Endothelial cell of umbilical vein (primary cell): ENCODE results near the gene SPCS1. TPM values are rescaled to one million over a fixed set of nuclear protein-coding genes. Genes with fewer than 3 reads are reported as not detected.

Source experiments
- BruUV-seq: library from RNA; stranded (reverse); fragments of 400-500 nt; replicated peaks from 2 replicates; lab custom pipeline; 2021; lab: Mats Ljungman, UMichigan
- CTCF ChIA-PET: fragments of 300-600, 350-600 bp; sonication (Branson Sonifier 250); formaldehyde crosslinking; loops from one replicate; lab custom pipeline; 2021; ENCODE audit warnings: antibody characterized with exemption, inconsistent platforms; lab: Charles Lee
- POLR2A ChIA-PET: fragments of 300-600, 350-600 bp; sonication (Branson Sonifier 250); formaldehyde crosslinking; loops from one replicate; lab custom pipeline; 2021; ENCODE audit warnings: antibody characterized with exemption, inconsistent platforms; lab: Charles Lee
- DNase-seq: peaks from one replicate; pipeline ENCODE4 v3.0.0-alpha.2; 2011; ENCODE audit warnings: low read depth, low spot score
- FAIRE-seq: peaks from 2 replicates; lab custom pipeline; 2011; peaks lifted over from hg19 to GRCh38; lab: Jason Lieb, UNC
- H2AFZ ChIP-seq: 2 replicates; pipeline ENCODE4 v1.6.0; 2012; ENCODE audit warnings: low read depth, low read length, control low read depth, inconsistent platforms
- H3K27ac ChIP-seq: 2 replicates; pipeline ENCODE4 v1.5.1; 2011; ENCODE audit warnings: low read depth, mild to moderate bottlenecking, control low read depth, low read length, moderate library complexity; ENCODE audit not compliant: insufficient read depth
- H3K27me3 ChIP-seq, 2 experiments: 2 replicates each; pipeline versions ENCODE4 v1.6.0 to v1.6.1; 2011; ENCODE audit warnings: low read length in 2 of 2, mixed read lengths in 1 of 2; ENCODE audit not compliant: control insufficient read depth in 2 of 2, insufficient read depth in 2 of 2
- H3K36me3 ChIP-seq, 2 experiments: 2 replicates in 1 of 2; 3 replicates in 1 of 2; pipeline ENCODE4 v1.5.1; 2011; ENCODE audit warnings: low read length in 2 of 2, mild to moderate bottlenecking in 1 of 2, moderate library complexity in 1 of 2; ENCODE audit not compliant: control insufficient read depth in 2 of 2, insufficient read depth in 2 of 2; ENCODE audit errors: extremely low read depth in 1 of 2
- H3K4me1 ChIP-seq: 3 replicates; pipeline ENCODE4 v1.5.1; 2011; ENCODE audit warnings: mild to moderate bottlenecking, low read length; ENCODE audit not compliant: control insufficient read depth, insufficient read depth; ENCODE audit errors: extremely low read depth
- H3K4me2 ChIP-seq: 2 replicates; pipeline ENCODE4 v1.6.1; 2011; ENCODE audit warnings: low read length, control low read depth, mixed read lengths; ENCODE audit not compliant: insufficient read depth
- H3K4me3 ChIP-seq, 3 experiments: fragments of 200-600 bp in 1 of 3; sonication (generic), shearing (Covaris generic) in 1 of 3; replicated peaks in 1 of 3; 2 replicates each; pipeline ENCODE4 v1.5.1; 2011 to 2016; ENCODE audit warnings: control low read depth in 3 of 3, low read length in 3 of 3, mild to moderate bottlenecking in 2 of 3, inconsistent platforms in 1 of 3, low read depth in 1 of 3, moderate library complexity in 1 of 3; ENCODE audit not compliant: insufficient read depth in 1 of 3
- H3K79me2 ChIP-seq: 2 replicates; pipeline ENCODE4 v1.6.0; 2012; ENCODE audit warnings: low read length, inconsistent platforms; ENCODE audit not compliant: control insufficient read depth, insufficient read depth
- H3K9ac ChIP-seq: replicated peaks from 2 replicates; pipeline ENCODE3; 2011; ENCODE audit warnings: low read length, control low read depth; ENCODE audit not compliant: insufficient read depth; ENCODE audit errors: extremely low read depth
- H3K9me1 ChIP-seq: replicated peaks from 3 replicates; pipeline ENCODE4 v1.6.0; 2011; ENCODE audit warnings: mild to moderate bottlenecking, low read length; ENCODE audit not compliant: control insufficient read depth, insufficient read depth; ENCODE audit errors: extremely low read depth
- H3K9me3 ChIP-seq: replicated peaks from 2 replicates; pipeline ENCODE4 v1.5.1; 2012; ENCODE audit warnings: low read length, inconsistent platforms; ENCODE audit not compliant: control insufficient read depth, insufficient read depth
- H4K20me1 ChIP-seq: replicated peaks from 2 replicates; pipeline ENCODE3; 2011; ENCODE audit warnings: mild to moderate bottlenecking, low read length; ENCODE audit not compliant: control insufficient read depth, insufficient read depth; ENCODE audit errors: extremely low read depth
- EZH2 ChIP-seq: IDR thresholded peaks from 2 replicates; pipeline ENCODE4 v1.6.1; 2012; ENCODE audit warnings: borderline replicate concordance, low read depth, mild to moderate bottlenecking, moderate library complexity, low read length, inconsistent platforms; ENCODE audit not compliant: severe bottlenecking
- FOS ChIP-seq: IDR thresholded peaks from 2 replicates; pipeline ENCODE4 v1.6.1; 2011; ENCODE audit warnings: mild to moderate bottlenecking, low read length, moderate library complexity, borderline replicate concordance; ENCODE audit not compliant: insufficient read depth
- GATA2 ChIP-seq: IDR thresholded peaks from 2 replicates; pipeline ENCODE4 v1.7.0; 2011; ENCODE audit warnings: low read depth, mild to moderate bottlenecking, moderate library complexity, mixed read lengths, low read length; ENCODE audit not compliant: insufficient read length, insufficient read depth
- JUN ChIP-seq: IDR thresholded peaks from 2 replicates; pipeline ENCODE4 v1.6.1; 2011; ENCODE audit warnings: borderline replicate concordance, low read depth; ENCODE audit not compliant: insufficient read length, insufficient read depth
- MYC ChIP-seq: IDR thresholded peaks from one replicate; pipeline ENCODE4 v1.6.1; 2011; ENCODE audit warnings: mild to moderate bottlenecking, low read depth, low read length
- POLR2A ChIP-seq: IDR thresholded peaks from 2 replicates; pipeline ENCODE4 v1.6.1; 2012; ENCODE audit warnings: low read depth, mild to moderate bottlenecking, control low read depth, low read length
- POLR2AphosphoS5 ChIP-seq: IDR thresholded peaks from 2 replicates; pipeline ENCODE4 v1.6.1; 2012; ENCODE audit warnings: low read depth, mild to moderate bottlenecking, control low read depth, low read length, moderate library complexity; ENCODE audit not compliant: insufficient read depth
- dilution Hi-C: fragments of 300-500 bp; cut with MboI; formaldehyde crosslinking; loops from one replicate; pipeline ENCODE4 v1.15.0; 2019; ENCODE audit warnings: low sequenced_read_pairs; ENCODE audit not compliant: extremely low pct_ligation_motif_present
- intact Hi-C: fragments of 100-400 bp; cut with micrococcal nuclease; formaldehyde crosslinking; loops from one replicate; pipeline ENCODE4 v1.10.0; 2022
- polyA plus RNA-seq, 4 experiments: library from polyadenylated mRNA; depleted of rRNA in 3 of 4; stranded (reverse) in 3 of 4; unstranded in 1 of 4; fragments of >200 nt; gene quantifications; 2 replicates each; pipeline versions ENCODE4 v1.2.1 to v1.2.3, GENCODE V29; 2011 to 2012; ENCODE audit warnings: missing spikeins in 1 of 4
- total RNA-seq: library from RNA; stranded (reverse); gene quantifications from 2 replicates; pipeline ENCODE4 v1.2.3, GENCODE V29; 2021
- TF ChIP-seq, protein P1 (sequence below): IDR thresholded peaks from 2 replicates; pipeline ENCODE4 v1.6.1; 2011; ENCODE audit not compliant: insufficient read depth, insufficient read length
- TF ChIP-seq, protein P2 (sequence below), 2 donors: IDR thresholded peaks; 1 replicate in 1 of 2; 2 replicates in 1 of 2; pipeline ENCODE4 v1.5.1; 2011; ENCODE audit warnings: low read length in 2 of 2, mild to moderate bottlenecking in 2 of 2, moderate library complexity in 2 of 2, control low read depth in 1 of 2, inconsistent platforms in 1 of 2, low read depth in 1 of 2; ENCODE audit not compliant: insufficient read depth in 1 of 2; ENCODE audit errors: extremely low read depth in 1 of 2

SPCS1 gene
- total and polyA plus RNA-seq, 2 donors (not counting 3 experiments of a cell fraction or from before 2014, with no cell fraction given): 100 to 240 TPM

DNA sequence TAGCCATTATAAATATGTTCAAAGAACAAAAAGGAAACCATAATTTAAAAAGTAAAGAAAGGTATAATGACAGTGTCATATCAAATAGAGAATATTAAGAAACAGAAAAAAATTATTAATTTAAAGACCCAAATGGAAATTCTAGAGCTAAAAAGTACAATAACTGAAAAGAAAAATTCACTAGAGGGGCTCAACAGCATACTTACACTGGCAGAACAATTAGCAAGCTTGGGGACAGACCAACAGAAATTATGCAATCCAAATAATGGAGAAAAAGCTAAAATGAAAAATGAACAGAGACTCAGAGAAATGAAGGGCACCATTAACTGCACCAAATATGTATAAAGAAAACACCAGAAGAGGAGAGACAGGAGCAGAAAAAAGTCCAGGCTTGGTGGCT, 13.7 kb downstream of the SPCS1 start:
- Histone ChIP-seq H2AFZ (no peak overlapping the region), H3K4me1 (no peaks in the 10 kb centered on the region), H3K4me3 (no peak overlapping the region), H3K27ac (no peak overlapping the region), H3K9ac (no peak overlapping the region), H3K79me2 (no peaks in the 10 kb centered on the region), H3K4me2 (no peak overlapping the region), H3K27me3 (no peaks in the 10 kb centered on the region), H3K36me3 (peaks cover 0 to 3% of the 10 kb centered on the region in 2 experiments), H3K9me3 (no peaks in the 10 kb centered on the region), H3K9me1 (no peaks in the 10 kb centered on the region), H4K20me1 (no peaks in the 10 kb centered on the region)
- ChIA-PET POLR2A (no interaction called here), CTCF (interaction anchor here (1.1 kb wide), 1 partner anchor 102 kb away, joined by 3 read pairs; no protein-coding TSS in a partner anchor)
- BruUV-seq: no TSS peak
- no peak for DNase-seq
- dilution Hi-C loops: no loop called here
- no peak for FAIRE-seq
- intact Hi-C loops: no loop called here
- no peak for TF ChIP-seq GATA2
- no peak for TF ChIP-seq FOS
- no peak for TF ChIP-seq POLR2A
- TF ChIP-seq, protein P1, sequence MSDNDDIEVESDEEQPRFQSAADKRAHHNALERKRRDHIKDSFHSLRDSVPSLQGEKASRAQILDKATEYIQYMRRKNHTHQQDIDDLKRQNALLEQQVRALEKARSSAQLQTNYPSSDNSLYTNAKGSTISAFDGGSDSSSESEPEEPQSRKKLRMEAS: no peak
- TF ChIP-seq, protein P2, sequence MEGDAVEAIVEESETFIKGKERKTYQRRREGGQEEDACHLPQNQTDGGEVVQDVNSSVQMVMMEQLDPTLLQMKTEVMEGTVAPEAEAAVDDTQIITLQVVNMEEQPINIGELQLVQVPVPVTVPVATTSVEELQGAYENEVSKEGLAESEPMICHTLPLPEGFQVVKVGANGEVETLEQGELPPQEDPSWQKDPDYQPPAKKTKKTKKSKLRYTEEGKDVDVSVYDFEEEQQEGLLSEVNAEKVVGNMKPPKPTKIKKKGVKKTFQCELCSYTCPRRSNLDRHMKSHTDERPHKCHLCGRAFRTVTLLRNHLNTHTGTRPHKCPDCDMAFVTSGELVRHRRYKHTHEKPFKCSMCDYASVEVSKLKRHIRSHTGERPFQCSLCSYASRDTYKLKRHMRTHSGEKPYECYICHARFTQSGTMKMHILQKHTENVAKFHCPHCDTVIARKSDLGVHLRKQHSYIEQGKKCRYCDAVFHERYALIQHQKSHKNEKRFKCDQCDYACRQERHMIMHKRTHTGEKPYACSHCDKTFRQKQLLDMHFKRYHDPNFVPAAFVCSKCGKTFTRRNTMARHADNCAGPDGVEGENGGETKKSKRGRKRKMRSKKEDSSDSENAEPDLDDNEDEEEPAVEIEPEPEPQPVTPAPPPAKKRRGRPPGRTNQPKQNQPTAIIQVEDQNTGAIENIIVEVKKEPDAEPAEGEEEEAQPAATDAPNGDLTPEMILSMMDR (IDR thresholded peaks at IDR 0.05; ENCODE audit: extremely low read depth in 1 of 2, insufficient read depth in 1 of 2, low read depth in 1 of 2, low read length in 2 of 2): no peak
- no peak for TF ChIP-seq EZH2
- no peak for TF ChIP-seq MYC
- TF ChIP-seq POLR2AphosphoS5: no peak
- TF ChIP-seq JUN: no peak
